GM03348 (cell line): ENCODE measurements around the gene INHBB.

Experiments
- DNase-seq: peaks from one replicate; pipeline ENCODE4 v3.0.0; 2012; ENCODE audit warnings: low spot score

The INHBB gene

DNA sequence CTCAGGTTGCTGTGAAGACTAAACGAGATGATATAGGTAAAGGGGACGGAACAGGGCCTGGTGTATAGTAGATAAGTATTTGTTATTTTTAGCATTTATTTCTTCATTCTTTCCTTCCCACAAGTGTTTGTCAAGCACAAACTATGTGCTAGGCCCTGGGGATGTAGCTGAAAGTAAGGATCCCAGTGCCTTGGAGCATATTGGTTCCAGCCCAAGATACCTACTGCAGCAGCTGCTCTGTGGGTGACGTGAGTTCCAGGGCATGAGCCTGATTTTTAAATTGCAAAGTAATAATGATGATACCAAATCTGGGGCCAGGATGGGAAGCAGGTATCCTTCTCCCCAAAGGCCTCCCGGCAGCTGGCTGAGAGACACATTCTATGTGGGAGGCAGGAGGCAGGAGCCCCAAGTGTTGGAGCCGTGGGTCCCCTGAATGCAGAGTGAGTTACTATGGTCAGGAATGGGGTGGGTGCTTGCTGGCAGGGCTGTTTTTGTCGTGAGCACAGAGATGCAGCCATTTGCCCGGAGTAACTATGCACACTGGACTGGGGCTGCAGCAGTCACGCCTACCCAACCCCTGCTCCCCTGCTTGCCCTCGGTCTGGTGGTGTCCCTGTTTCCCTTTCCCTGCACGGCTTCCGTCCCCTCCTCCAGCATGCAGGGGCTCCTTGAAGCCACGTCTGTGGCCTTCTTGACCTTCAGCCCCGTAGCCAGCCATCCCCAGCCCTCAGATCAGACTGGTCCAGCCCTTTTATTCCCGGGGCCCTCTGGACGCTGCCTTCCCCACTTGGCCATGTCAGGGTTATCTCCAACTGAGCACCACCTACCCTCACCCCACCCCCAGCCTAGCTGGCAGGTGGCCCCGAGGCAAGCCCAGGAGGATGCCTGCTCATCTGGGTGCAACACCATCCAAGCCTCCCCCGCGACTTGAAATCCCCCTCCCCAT, 52.4 kb downstream of the INHBB start:
- DNase-seq: peak; percentile 67

DNA sequence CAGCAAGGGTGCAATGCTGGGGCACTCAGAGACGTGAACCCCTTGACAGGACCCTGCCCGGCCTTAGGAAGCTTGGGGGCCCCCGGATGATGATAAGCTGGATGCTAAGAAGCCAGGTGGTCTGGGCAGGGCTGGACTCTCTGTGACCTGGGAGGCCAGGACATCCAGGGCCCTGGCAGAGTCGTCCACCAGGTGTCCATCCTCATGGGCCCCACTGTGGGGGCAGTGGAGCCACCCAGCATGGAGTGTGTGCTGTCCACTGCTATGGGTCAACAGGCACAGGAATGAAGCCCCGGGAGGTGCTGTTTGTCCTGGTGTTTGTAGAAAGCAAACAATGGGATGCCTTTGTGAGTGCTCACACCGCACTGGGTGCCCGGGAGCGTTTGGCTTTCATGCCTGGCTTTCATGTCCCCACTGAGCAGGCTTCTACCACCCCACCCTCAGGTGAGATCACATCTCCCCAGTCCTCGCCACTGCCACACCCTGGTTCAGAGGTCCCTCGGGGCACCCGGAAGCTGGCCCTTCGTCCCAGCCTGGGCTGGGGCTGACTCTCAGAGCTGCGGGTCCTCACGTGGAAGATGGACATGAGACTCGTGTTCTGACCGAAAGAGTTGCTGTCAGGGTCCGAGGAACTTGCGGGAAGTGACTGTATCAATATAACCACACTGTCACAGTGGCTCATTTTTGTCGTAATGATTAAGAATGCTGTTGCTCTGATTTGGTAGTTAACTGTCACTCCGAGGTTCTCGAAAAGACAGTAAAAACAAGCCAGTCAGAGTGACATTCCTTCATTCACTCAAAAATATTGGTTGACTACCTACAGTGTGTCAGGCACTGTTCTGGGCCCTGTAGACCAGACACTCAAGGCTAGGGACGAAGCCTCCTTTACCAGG, 53.3 kb downstream of the INHBB start:
- no peak for DNase-seq

DNA sequence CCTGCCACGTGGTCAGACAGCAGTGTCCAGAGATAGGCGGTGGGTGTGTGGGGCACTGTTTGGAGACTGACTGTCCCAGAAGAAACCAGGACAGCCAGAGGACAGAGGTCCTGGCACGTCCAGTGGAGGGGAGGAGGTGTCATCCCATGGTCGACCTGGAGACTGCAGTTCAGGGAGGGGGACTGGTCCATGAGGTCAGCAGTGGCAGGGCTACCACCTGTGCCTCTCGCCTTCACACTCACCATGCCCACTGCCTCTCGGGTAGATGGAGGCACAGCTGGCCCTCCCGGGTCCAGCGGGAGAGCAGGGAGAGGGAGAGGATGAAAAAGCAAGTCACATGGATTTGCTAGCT, 53.9 kb downstream of the INHBB start:
- DNase-seq: no peak

DNA sequence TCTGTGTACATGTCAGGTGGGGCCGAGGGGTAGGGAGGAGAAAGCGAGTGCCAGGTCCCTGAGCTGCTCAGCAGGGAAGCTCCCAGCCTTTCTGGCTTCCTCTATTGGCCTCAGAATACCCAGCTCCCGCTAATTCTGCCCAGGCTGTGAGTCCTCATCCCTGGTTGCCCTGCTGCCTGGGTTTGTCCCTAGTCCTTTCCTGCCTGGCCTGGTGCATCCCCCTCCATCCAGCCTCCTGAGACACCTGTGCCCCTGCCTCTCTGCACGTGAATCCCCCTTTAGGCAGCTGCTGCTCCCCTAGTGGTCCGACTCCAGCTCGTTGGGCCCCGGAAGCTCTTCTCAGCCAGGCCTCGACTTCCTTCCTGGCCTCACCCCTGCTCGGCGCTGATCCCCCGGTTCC, 54.6 kb downstream of the INHBB start:
- no peak for DNase-seq
